Endothelial cell of umbilical vein (primary cell): ENCODE data around the gene GPR27. TPM values are rescaled to one million over a fixed set of nuclear protein-coding genes. Genes with fewer than 3 reads are reported as not detected.

Source experiments
- BruUV-seq: library from RNA; stranded (reverse); fragments of 400-500 nt; replicated peaks from 2 replicates; lab custom pipeline; 2021; lab: Mats Ljungman, UMichigan
- CTCF ChIA-PET: fragments of 300-600, 350-600 bp; sonication (Branson Sonifier 250); formaldehyde crosslinking; loops from one replicate; lab custom pipeline; 2021; ENCODE audit warnings: antibody characterized with exemption, inconsistent platforms; lab: Charles Lee
- POLR2A ChIA-PET: fragments of 300-600, 350-600 bp; sonication (Branson Sonifier 250); formaldehyde crosslinking; loops from one replicate; lab custom pipeline; 2021; ENCODE audit warnings: antibody characterized with exemption, inconsistent platforms; lab: Charles Lee
- DNase-seq: peaks from one replicate; pipeline ENCODE4 v3.0.0-alpha.2; 2011; ENCODE audit warnings: low read depth, low spot score
- FAIRE-seq: peaks from 2 replicates; lab custom pipeline; 2011; peaks lifted over from hg19 to GRCh38; lab: Jason Lieb, UNC
- H2AFZ ChIP-seq: 2 replicates; pipeline ENCODE4 v1.6.0; 2012; ENCODE audit warnings: low read depth, low read length, control low read depth, inconsistent platforms
- H3K27ac ChIP-seq: 2 replicates; pipeline ENCODE4 v1.5.1; 2011; ENCODE audit warnings: low read depth, mild to moderate bottlenecking, control low read depth, low read length, moderate library complexity; ENCODE audit not compliant: insufficient read depth
- H3K27me3 ChIP-seq, 2 experiments: 2 replicates each; pipeline versions ENCODE4 v1.6.0 to v1.6.1; 2011; ENCODE audit warnings: low read length in 2 of 2, mixed read lengths in 1 of 2; ENCODE audit not compliant: control insufficient read depth in 2 of 2, insufficient read depth in 2 of 2
- H3K36me3 ChIP-seq, 2 experiments: 2 replicates in 1 of 2; 3 replicates in 1 of 2; pipeline ENCODE4 v1.5.1; 2011; ENCODE audit warnings: low read length in 2 of 2, mild to moderate bottlenecking in 1 of 2, moderate library complexity in 1 of 2; ENCODE audit not compliant: control insufficient read depth in 2 of 2, insufficient read depth in 2 of 2; ENCODE audit errors: extremely low read depth in 1 of 2
- H3K4me1 ChIP-seq: 3 replicates; pipeline ENCODE4 v1.5.1; 2011; ENCODE audit warnings: mild to moderate bottlenecking, low read length; ENCODE audit not compliant: control insufficient read depth, insufficient read depth; ENCODE audit errors: extremely low read depth
- H3K4me2 ChIP-seq: 2 replicates; pipeline ENCODE4 v1.6.1; 2011; ENCODE audit warnings: low read length, control low read depth, mixed read lengths; ENCODE audit not compliant: insufficient read depth
- H3K4me3 ChIP-seq, 3 experiments: fragments of 200-600 bp in 1 of 3; sonication (generic), shearing (Covaris generic) in 1 of 3; replicated peaks in 1 of 3; 2 replicates each; pipeline ENCODE4 v1.5.1; 2011 to 2016; ENCODE audit warnings: control low read depth in 3 of 3, low read length in 3 of 3, mild to moderate bottlenecking in 2 of 3, inconsistent platforms in 1 of 3, low read depth in 1 of 3, moderate library complexity in 1 of 3; ENCODE audit not compliant: insufficient read depth in 1 of 3
- H3K79me2 ChIP-seq: 2 replicates; pipeline ENCODE4 v1.6.0; 2012; ENCODE audit warnings: low read length, inconsistent platforms; ENCODE audit not compliant: control insufficient read depth, insufficient read depth
- H3K9ac ChIP-seq: replicated peaks from 2 replicates; pipeline ENCODE3; 2011; ENCODE audit warnings: low read length, control low read depth; ENCODE audit not compliant: insufficient read depth; ENCODE audit errors: extremely low read depth
- H3K9me1 ChIP-seq: replicated peaks from 3 replicates; pipeline ENCODE4 v1.6.0; 2011; ENCODE audit warnings: mild to moderate bottlenecking, low read length; ENCODE audit not compliant: control insufficient read depth, insufficient read depth; ENCODE audit errors: extremely low read depth
- H3K9me3 ChIP-seq: replicated peaks from 2 replicates; pipeline ENCODE4 v1.5.1; 2012; ENCODE audit warnings: low read length, inconsistent platforms; ENCODE audit not compliant: control insufficient read depth, insufficient read depth
- H4K20me1 ChIP-seq: replicated peaks from 2 replicates; pipeline ENCODE3; 2011; ENCODE audit warnings: mild to moderate bottlenecking, low read length; ENCODE audit not compliant: control insufficient read depth, insufficient read depth; ENCODE audit errors: extremely low read depth
- CTCF ChIP-seq, 2 donors: IDR thresholded peaks; 1 replicate in 1 of 2; 2 replicates in 1 of 2; pipeline ENCODE4 v1.5.1; 2011; ENCODE audit warnings: low read length in 2 of 2, mild to moderate bottlenecking in 2 of 2, moderate library complexity in 2 of 2, control low read depth in 1 of 2, inconsistent platforms in 1 of 2, low read depth in 1 of 2; ENCODE audit not compliant: insufficient read depth in 1 of 2; ENCODE audit errors: extremely low read depth in 1 of 2
- EZH2 ChIP-seq: IDR thresholded peaks from 2 replicates; pipeline ENCODE4 v1.6.1; 2012; ENCODE audit warnings: borderline replicate concordance, low read depth, mild to moderate bottlenecking, moderate library complexity, low read length, inconsistent platforms; ENCODE audit not compliant: severe bottlenecking
- FOS ChIP-seq: IDR thresholded peaks from 2 replicates; pipeline ENCODE4 v1.6.1; 2011; ENCODE audit warnings: mild to moderate bottlenecking, low read length, moderate library complexity, borderline replicate concordance; ENCODE audit not compliant: insufficient read depth
- GATA2 ChIP-seq: IDR thresholded peaks from 2 replicates; pipeline ENCODE4 v1.7.0; 2011; ENCODE audit warnings: low read depth, mild to moderate bottlenecking, moderate library complexity, mixed read lengths, low read length; ENCODE audit not compliant: insufficient read length, insufficient read depth
- JUN ChIP-seq: IDR thresholded peaks from 2 replicates; pipeline ENCODE4 v1.6.1; 2011; ENCODE audit warnings: borderline replicate concordance, low read depth; ENCODE audit not compliant: insufficient read length, insufficient read depth
- MAX ChIP-seq: IDR thresholded peaks from 2 replicates; pipeline ENCODE4 v1.6.1; 2011; ENCODE audit not compliant: insufficient read depth, insufficient read length
- MYC ChIP-seq: IDR thresholded peaks from one replicate; pipeline ENCODE4 v1.6.1; 2011; ENCODE audit warnings: mild to moderate bottlenecking, low read depth, low read length
- POLR2A ChIP-seq: IDR thresholded peaks from 2 replicates; pipeline ENCODE4 v1.6.1; 2012; ENCODE audit warnings: low read depth, mild to moderate bottlenecking, control low read depth, low read length
- POLR2AphosphoS5 ChIP-seq: IDR thresholded peaks from 2 replicates; pipeline ENCODE4 v1.6.1; 2012; ENCODE audit warnings: low read depth, mild to moderate bottlenecking, control low read depth, low read length, moderate library complexity; ENCODE audit not compliant: insufficient read depth
- dilution Hi-C: fragments of 300-500 bp; cut with MboI; formaldehyde crosslinking; loops from one replicate; pipeline ENCODE4 v1.15.0; 2019; ENCODE audit warnings: low sequenced_read_pairs; ENCODE audit not compliant: extremely low pct_ligation_motif_present
- intact Hi-C: fragments of 100-400 bp; cut with micrococcal nuclease; formaldehyde crosslinking; loops from one replicate; pipeline ENCODE4 v1.10.0; 2022
- polyA plus RNA-seq, 4 experiments: library from polyadenylated mRNA; depleted of rRNA in 3 of 4; stranded (reverse) in 3 of 4; unstranded in 1 of 4; fragments of >200 nt; gene quantifications; 2 replicates each; pipeline versions ENCODE4 v1.2.1 to v1.2.3, GENCODE V29; 2011 to 2012; ENCODE audit warnings: missing spikeins in 1 of 4
- total RNA-seq: library from RNA; stranded (reverse); gene quantifications from 2 replicates; pipeline ENCODE4 v1.2.3, GENCODE V29; 2021

Gene GPR27
- total and polyA plus RNA-seq, 2 donors (not counting 3 experiments of a cell fraction or from before 2014, with no cell fraction given), result 0.03 TPM; not detected in 1

GRCh38 chr3:71791634-71792033, 38.0 kb downstream of the GPR27 start:
- ChIA-PET CTCF (no interaction called here), POLR2A (no interaction called here)
- Histone ChIP-seq H3K4me1 (no peaks in the 10 kb centered on the region), H3K27me3 (peaks cover 6 to 16% of the 10 kb centered on the region in 2 experiments), H3K79me2 (no peaks in the 10 kb centered on the region), H3K9ac (no peak overlapping the region), H3K9me3 (no peaks in the 10 kb centered on the region), H3K9me1 (no peaks in the 10 kb centered on the region), H3K27ac (no peak overlapping the region), H3K4me2 (no peak overlapping the region), H3K4me3 (no peak overlapping the region), H2AFZ (no peak overlapping the region), H4K20me1 (no peaks in the 10 kb centered on the region), H3K36me3 (no peaks in the 10 kb centered on the region)
- TF ChIP-seq EZH2, result no peak
- TF ChIP-seq FOS, result no peak
- TF ChIP-seq GATA2, result no peak
- TF ChIP-seq MYC, result no peak
- TF ChIP-seq MAX, result no peak
- no peak for TF ChIP-seq POLR2AphosphoS5
- no peak for TF ChIP-seq POLR2A
- TF ChIP-seq CTCF (IDR thresholded peaks at IDR 0.05; ENCODE audit: extremely low read depth in 1 of 2, insufficient read depth in 1 of 2, low read depth in 1 of 2, low read length in 2 of 2), result no peak
- no peak for TF ChIP-seq JUN
- dilution Hi-C loops, result no loop called here
- DNase-seq, result no peak
- no TSS peak for BruUV-seq
- intact Hi-C loops, result no loop called here
- FAIRE-seq, result no peak
